Measurements from ENCODE around the gene SCNN1B. TPM values are rescaled to one million over a fixed set of nuclear protein-coding genes. Genes with fewer than 3 reads are reported as not detected.

SCNN1B gene
- total RNA-seq, 4 donors from 2014 or later = 142 to 729 (median 556) TPM

DNA sequence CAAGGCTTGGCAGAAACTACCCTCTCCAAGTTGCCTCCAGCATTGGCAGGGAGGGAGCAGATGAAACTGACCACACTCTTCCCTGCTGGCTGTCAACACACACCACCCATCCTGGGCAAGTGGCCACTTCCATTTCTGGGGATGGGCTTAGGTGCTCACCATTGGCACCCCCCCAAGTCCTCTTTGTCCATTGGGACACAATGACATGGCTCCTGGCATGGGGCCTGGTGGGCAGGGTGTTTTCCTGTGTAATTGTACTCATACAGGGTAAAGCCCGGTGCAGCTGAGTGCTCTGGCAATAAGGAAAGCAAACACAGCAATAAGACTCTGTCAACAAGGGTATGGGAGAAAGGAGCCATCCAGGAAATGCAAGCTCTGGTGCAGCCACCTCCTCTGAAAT, 22.6 kb downstream of the SCNN1B start:
- Histone ChIP-seq H3K27ac (peak overlapping the region; percentile 68 to 79 (median 74)), H3K36me3 (no peaks in the 10 kb centered on the region), H3K9me3 (no peaks in the 10 kb centered on the region), H3K4me1 (peaks cover 14 to 43% (median 23%) of the 10 kb centered on the region in 4 donors), H3K27me3 (no peaks in the 10 kb centered on the region), H3K4me3 (no peak overlapping the region)
- DNase-seq = peak; percentile 94
- WGBS, 2 donors (ENCODE audit: low coverage in 1 of 2) = 23% methylated on average over 1 of the region's 1 CpG; no CpG with 5 or more reads in 1 of the 2 donors
- in situ Hi-C loops (cut with MboI; ENCODE audit: low pct_ligation_motif_present in 1 of 4, low pct_unique_long_range_greater_than_20kb in 1 of 4, low sequenced_read_pairs in 3 of 4) (no loop called here), intact Hi-C loops (cut with DNase I; ENCODE audit: low total_unique reads) (no loop called here)
- TF ChIP-seq POLR2AphosphoS5 (IDR thresholded peaks at IDR 0.05) (peak; percentile 9 to 61 (median 41)), POLR2A (IDR thresholded peaks at IDR 0.05) (no peak), EP300 (IDR thresholded peaks at IDR 0.05; ENCODE audit: low read depth) (peak; percentile 20)
- TF ChIP-seq, protein P1, sequence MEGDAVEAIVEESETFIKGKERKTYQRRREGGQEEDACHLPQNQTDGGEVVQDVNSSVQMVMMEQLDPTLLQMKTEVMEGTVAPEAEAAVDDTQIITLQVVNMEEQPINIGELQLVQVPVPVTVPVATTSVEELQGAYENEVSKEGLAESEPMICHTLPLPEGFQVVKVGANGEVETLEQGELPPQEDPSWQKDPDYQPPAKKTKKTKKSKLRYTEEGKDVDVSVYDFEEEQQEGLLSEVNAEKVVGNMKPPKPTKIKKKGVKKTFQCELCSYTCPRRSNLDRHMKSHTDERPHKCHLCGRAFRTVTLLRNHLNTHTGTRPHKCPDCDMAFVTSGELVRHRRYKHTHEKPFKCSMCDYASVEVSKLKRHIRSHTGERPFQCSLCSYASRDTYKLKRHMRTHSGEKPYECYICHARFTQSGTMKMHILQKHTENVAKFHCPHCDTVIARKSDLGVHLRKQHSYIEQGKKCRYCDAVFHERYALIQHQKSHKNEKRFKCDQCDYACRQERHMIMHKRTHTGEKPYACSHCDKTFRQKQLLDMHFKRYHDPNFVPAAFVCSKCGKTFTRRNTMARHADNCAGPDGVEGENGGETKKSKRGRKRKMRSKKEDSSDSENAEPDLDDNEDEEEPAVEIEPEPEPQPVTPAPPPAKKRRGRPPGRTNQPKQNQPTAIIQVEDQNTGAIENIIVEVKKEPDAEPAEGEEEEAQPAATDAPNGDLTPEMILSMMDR (IDR thresholded peaks at IDR 0.05) = no peak

DNA sequence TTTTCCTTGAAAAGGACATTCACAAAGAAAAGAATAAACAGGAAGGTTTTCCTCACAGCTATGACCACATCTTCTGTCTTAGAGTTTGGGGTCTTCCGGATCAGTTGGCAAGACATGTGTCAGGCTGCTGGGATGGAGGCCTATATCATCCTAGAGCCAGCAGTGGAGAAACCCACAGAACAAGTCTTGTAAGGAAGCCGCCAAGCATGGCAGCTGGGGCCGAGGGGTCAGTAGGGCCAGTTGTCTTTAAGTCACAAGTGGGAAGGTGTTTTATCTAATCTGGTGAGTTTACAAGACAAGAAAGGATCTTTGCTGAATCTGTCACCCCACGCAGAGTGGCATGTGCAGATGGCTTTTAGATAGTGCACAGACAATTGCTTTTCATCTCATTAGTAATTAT, 25.7 kb downstream of the SCNN1B start:
- no peak overlapping the region for H3K27ac ChIP-seq
- no peak overlapping the region for H3K4me3 ChIP-seq
- TF ChIP-seq, protein P1 (IDR thresholded peaks at IDR 0.05) = no peak
- no peak for TF ChIP-seq POLR2A (IDR thresholded peaks at IDR 0.05)
- no peak for TF ChIP-seq POLR2AphosphoS5 (IDR thresholded peaks at IDR 0.05)
- no peak for TF ChIP-seq EP300 (IDR thresholded peaks at IDR 0.05; ENCODE audit: low read depth)
- peaks cover 11 to 33% (median 18%) of the 10 kb centered on the region in 4 donors for H3K4me1 ChIP-seq
- no peaks in the 10 kb centered on the region for H3K9me3 ChIP-seq
- no peak for DNase-seq
- intact Hi-C loops (cut with DNase I; ENCODE audit: low total_unique reads) (no loop called here), in situ Hi-C loops (cut with MboI; ENCODE audit: low pct_ligation_motif_present in 1 of 4, low pct_unique_long_range_greater_than_20kb in 1 of 4, low sequenced_read_pairs in 3 of 4) (no loop called here)
- H3K36me3 ChIP-seq = no peaks in the 10 kb centered on the region
- H3K27me3 ChIP-seq = no peaks in the 10 kb centered on the region
- 86 to 94% methylated on average over 4 of the region's 4 CpGs for WGBS, 2 donors (ENCODE audit: low coverage in 1 of 2)

DNA sequence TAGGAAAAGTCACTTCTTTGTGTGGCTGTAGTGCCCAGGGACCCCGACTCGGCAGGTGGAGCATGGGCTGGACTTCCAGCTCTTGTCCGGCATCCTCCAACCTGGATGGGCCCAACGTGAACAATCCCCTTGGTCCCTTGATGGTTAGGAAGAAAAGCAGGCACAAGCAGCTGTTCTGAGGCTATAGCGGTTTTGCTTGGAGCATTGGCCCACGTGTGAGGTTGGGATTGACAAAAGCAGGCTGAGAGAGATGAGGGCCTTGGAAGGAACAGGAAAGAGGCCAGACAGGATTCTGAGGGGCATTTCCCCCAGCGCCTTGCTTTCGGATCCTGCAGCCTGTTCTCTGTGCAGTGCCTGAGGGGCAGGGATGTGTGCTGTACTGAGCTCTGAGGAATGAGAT, 28.1 kb downstream of the SCNN1B start:
- no peaks in the 10 kb centered on the region for H3K36me3 ChIP-seq
- no peak overlapping the region for H3K4me3 ChIP-seq
- H3K27ac ChIP-seq = no peak overlapping the region
- H3K4me1 ChIP-seq = peaks cover 2 to 16% (median 9%) of the 10 kb centered on the region in 4 donors
- TF ChIP-seq EP300 (IDR thresholded peaks at IDR 0.05; ENCODE audit: low read depth) (no peak), POLR2A (IDR thresholded peaks at IDR 0.05) (no peak), POLR2AphosphoS5 (IDR thresholded peaks at IDR 0.05) (no peak)
- TF ChIP-seq, protein P1 (IDR thresholded peaks at IDR 0.05) = no peak
- in situ Hi-C loops (cut with MboI; ENCODE audit: low pct_ligation_motif_present in 1 of 4, low pct_unique_long_range_greater_than_20kb in 1 of 4, low sequenced_read_pairs in 3 of 4) = no loop called here
- no peaks in the 10 kb centered on the region for H3K9me3 ChIP-seq
- no peak for DNase-seq
- intact Hi-C loops (cut with DNase I; ENCODE audit: low total_unique reads) = no loop called here
- H3K27me3 ChIP-seq = no peaks in the 10 kb centered on the region
- 75 to 92% methylated on average over 2 to 8 of the region's 8 CpGs for WGBS, 2 donors (ENCODE audit: low coverage in 1 of 2)

DNA sequence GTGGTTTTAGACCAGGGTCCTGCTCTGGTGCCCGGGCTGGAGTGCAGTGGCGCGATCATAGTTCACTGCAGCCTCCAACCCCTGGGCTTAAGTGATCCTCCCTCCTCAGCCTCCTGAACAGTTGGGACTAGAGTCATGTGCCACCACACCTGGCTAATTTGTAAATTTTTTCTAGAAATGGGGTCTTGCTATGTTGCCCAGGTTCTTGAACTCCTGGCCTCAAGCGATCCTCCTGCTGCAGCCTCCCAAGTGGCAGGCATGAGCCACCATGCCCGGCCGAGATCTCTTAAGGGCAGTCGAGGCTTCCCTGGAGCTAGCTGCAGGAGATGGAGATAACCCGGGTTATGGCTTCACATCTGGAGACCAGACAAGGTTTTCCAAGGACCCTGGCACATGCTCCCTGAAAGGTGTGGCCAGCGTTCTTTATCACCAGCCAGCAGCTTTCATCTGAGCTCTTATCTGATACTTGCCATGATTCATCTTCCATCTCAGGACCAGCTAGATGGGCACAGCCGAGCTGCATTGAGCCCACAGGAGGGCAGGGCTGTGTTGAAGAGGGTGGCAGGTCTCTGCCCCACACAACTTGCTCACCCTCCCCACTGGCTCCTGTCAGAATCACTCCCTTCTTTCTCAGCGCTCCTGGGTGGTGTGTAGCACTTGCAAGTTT, 28.6 kb downstream of the SCNN1B start:
- H3K4me3 ChIP-seq = no peak overlapping the region
- H3K27ac ChIP-seq = no peak overlapping the region
- no peak for TF ChIP-seq POLR2A (IDR thresholded peaks at IDR 0.05)
- TF ChIP-seq, protein P1 (IDR thresholded peaks at IDR 0.05) = no peak
- TF ChIP-seq POLR2AphosphoS5 (IDR thresholded peaks at IDR 0.05) = no peak
- no peak for TF ChIP-seq EP300 (IDR thresholded peaks at IDR 0.05; ENCODE audit: low read depth)
- peak; percentile 58 for DNase-seq
- H3K9me3 ChIP-seq = no peaks in the 10 kb centered on the region
- no peaks in the 10 kb centered on the region for H3K36me3 ChIP-seq
- intact Hi-C loops (cut with DNase I; ENCODE audit: low total_unique reads) = no loop called here
- in situ Hi-C loops (cut with MboI; ENCODE audit: low pct_ligation_motif_present in 1 of 4, low pct_unique_long_range_greater_than_20kb in 1 of 4, low sequenced_read_pairs in 3 of 4) = no loop called here
- 78% methylated on average over 11 of the region's 11 CpGs; no CpG with 5 or more reads in 1 of the 2 donors for WGBS, 2 donors (ENCODE audit: low coverage in 1 of 2)
- H3K27me3 ChIP-seq = no peaks in the 10 kb centered on the region
- H3K4me1 ChIP-seq = peaks cover 0 to 16% (median 8%) of the 10 kb centered on the region in 4 donors
